Smooth muscle cell (in vitro differentiated cells): Measurements from ENCODE around the gene THSD4. TPM values are rescaled to one million over a fixed set of nuclear protein-coding genes. Genes with fewer than 3 reads are reported as not detected.
A peak's percentile ranks its signal among the peaks of the same experiment; 100 is the strongest.

ENCODE experiments used
- DNase-seq: peaks from one replicate; lab custom pipeline; 2025; ENCODE audit not compliant: unreplicated experiment; lab: John Stamatoyannopoulos, UW
- H2AFZ ChIP-seq: fragments of 200-600 bp; sonication (generic); 2 replicates; pipeline ENCODE4 v1.6.0; 2016; ENCODE audit warnings: antibody characterized with exemption, low read depth, mild to moderate bottlenecking
- H3F3A ChIP-seq: fragments of 200-600 bp; sonication (generic); 2 replicates; pipeline ENCODE4 v1.6.0; 2017; ENCODE audit warnings: antibody characterized with exemption, low read depth
- H3K27ac ChIP-seq: fragments of 200-600 bp; sonication (generic); 2 replicates; pipeline ENCODE4 v1.5.1; 2016; ENCODE audit warnings: low read depth, mild to moderate bottlenecking
- H3K27me3 ChIP-seq: fragments of 200-600 bp; sonication (generic); 2 replicates; pipeline ENCODE4 v1.6.1; 2016; ENCODE audit warnings: low read depth, mild to moderate bottlenecking
- H3K36me3 ChIP-seq: fragments of 200-600 bp; sonication (generic); 2 replicates; pipeline ENCODE4 v1.5.1; 2016; ENCODE audit warnings: low read depth
- H3K4me1 ChIP-seq: fragments of 200-600 bp; sonication (generic); 2 replicates; pipeline ENCODE4 v1.5.1; 2016; ENCODE audit warnings: low read depth
- H3K4me2 ChIP-seq: fragments of 200-600 bp; sonication (generic); 2 replicates; pipeline ENCODE4 v1.6.0; 2016; ENCODE audit warnings: mild to moderate bottlenecking
- H3K4me3 ChIP-seq: fragments of 200-600 bp; sonication (generic); 2 replicates; pipeline ENCODE4 v1.5.1; 2016; ENCODE audit warnings: mild to moderate bottlenecking
- H3K79me2 ChIP-seq: fragments of 200-600 bp; sonication (generic); 2 replicates; pipeline ENCODE4 v1.6.0; 2016; ENCODE audit warnings: low read depth, mild to moderate bottlenecking
- H3K9ac ChIP-seq: fragments of 200-600 bp; sonication (generic); 2 replicates; pipeline ENCODE4 v1.6.0; 2016; ENCODE audit warnings: low read depth
- H3K9me3 ChIP-seq: fragments of 200-600 bp; sonication (generic); replicated peaks from 2 replicates; pipeline ENCODE4 v1.5.1; 2016; ENCODE audit warnings: low read depth
- H4K20me1 ChIP-seq: fragments of 200-600 bp; sonication (generic); 2 replicates; pipeline ENCODE4 v1.6.0; 2016; ENCODE audit warnings: low read depth
- CTCF ChIP-seq: fragments of 200-600 bp; sonication (generic); IDR thresholded peaks from 2 replicates; pipeline ENCODE4 v1.5.1; 2017; ENCODE audit warnings: borderline replicate concordance, mild to moderate bottlenecking, antibody characterized with exemption; ENCODE audit not compliant: insufficient read depth, poor library complexity, severe bottlenecking
- WGBS: methylation state at CpG from one replicate; pipeline ENCODE4 v1.1.7; 2016; ENCODE audit warnings: low lambda C conversion rate; 5-methylcytosine and 5-hydroxymethylcytosine counted together
- polyA plus RNA-seq: library from polyadenylated mRNA; unstranded; fragments of >200 nt; fragmentation: Nextera tagmentation; extraction: Ambion mirVana; gene quantifications from 2 replicates; pipeline ENCODE4 v1.2.1, GENCODE V29; 2016
- total RNA-seq: library from RNA; depleted of rRNA; stranded (reverse); fragments of >200 nt; gene quantifications from 2 replicates; pipeline ENCODE4 v1.2.3, GENCODE V29; 2014

THSD4 gene
- total and polyA plus RNA-seq, 2 experiments from 2014 or later = 2.5 to 4.1 TPM

- H3K4me2 ChIP-seq = no peak overlapping the region
- no peak overlapping the region for H3K27ac ChIP-seq
- no peaks in the 10 kb centered on the region for H3K4me1 ChIP-seq
- H3K27me3 ChIP-seq = no peaks in the 10 kb centered on the region
- H3K79me2 ChIP-seq = no peaks in the 10 kb centered on the region
- H3K36me3 ChIP-seq = no peaks in the 10 kb centered on the region
- TF ChIP-seq CTCF = no peak
- H3K9ac ChIP-seq = no peak overlapping the region
- no peak for DNase-seq
- no peak overlapping the region for H3K4me3 ChIP-seq
- no peak overlapping the region for H2AFZ ChIP-seq
- H3F3A ChIP-seq = no peaks in the 10 kb centered on the region
- H3K9me3 ChIP-seq = no peaks in the 10 kb centered on the region
- 88% methylated on average over 2 of the region's 2 CpGs for WGBS
- no peaks in the 10 kb centered on the region for H4K20me1 ChIP-seq
Measured at GRCh38 chr15:71729319-71729718, 614.0 kb downstream of the THSD4 start.

GRCh38 chr15:71730277-71731144, 615.2 kb downstream of the THSD4 start:
- no peak overlapping the region for H3K4me2 ChIP-seq
- H4K20me1 ChIP-seq = no peaks in the 10 kb centered on the region
- H3K36me3 ChIP-seq = no peaks in the 10 kb centered on the region
- WGBS = 50% methylated on average over 15 of the region's 15 CpGs
- no peaks in the 10 kb centered on the region for H3K27me3 ChIP-seq
- H3F3A ChIP-seq = no peaks in the 10 kb centered on the region
- no peak overlapping the region for H3K4me3 ChIP-seq
- H3K9me3 ChIP-seq = no peaks in the 10 kb centered on the region
- no peak overlapping the region for H3K9ac ChIP-seq
- DNase-seq = no peak
- H2AFZ ChIP-seq = no peak overlapping the region
- H3K79me2 ChIP-seq = no peaks in the 10 kb centered on the region
- no peaks in the 10 kb centered on the region for H3K4me1 ChIP-seq
- H3K27ac ChIP-seq = no peak overlapping the region
- peak; percentile 68 for TF ChIP-seq CTCF

GRCh38 chr15:71732636-71733035, 617.4 kb downstream of the THSD4 start:
- no peak overlapping the region for H3K4me3 ChIP-seq
- H3F3A ChIP-seq = no peaks in the 10 kb centered on the region
- H2AFZ ChIP-seq = no peak overlapping the region
- no peak for TF ChIP-seq CTCF
- H3K9me3 ChIP-seq = no peaks in the 10 kb centered on the region
- H3K27ac ChIP-seq = no peak overlapping the region
- no peak overlapping the region for H3K9ac ChIP-seq
- WGBS = 95% methylated on average over 2 of the region's 2 CpGs
- H3K4me1 ChIP-seq = no peaks in the 10 kb centered on the region
- no peaks in the 10 kb centered on the region for H3K36me3 ChIP-seq
- H3K79me2 ChIP-seq = no peaks in the 10 kb centered on the region
- H4K20me1 ChIP-seq = no peaks in the 10 kb centered on the region
- H3K27me3 ChIP-seq = peaks cover 3% of the 10 kb centered on the region
- no peak overlapping the region for H3K4me2 ChIP-seq
- no peak for DNase-seq

GRCh38 chr15:71733122-71733521, 617.9 kb downstream of the THSD4 start:
- no peaks in the 10 kb centered on the region for H3K4me1 ChIP-seq
- H3F3A ChIP-seq = no peaks in the 10 kb centered on the region
- H3K4me2 ChIP-seq = no peak overlapping the region
- no peak overlapping the region for H3K4me3 ChIP-seq
- H3K27me3 ChIP-seq = peaks cover 3% of the 10 kb centered on the region
- DNase-seq = no peak
- TF ChIP-seq CTCF = no peak
- WGBS = 93% methylated on average over 1 of the region's 1 CpG
- no peak overlapping the region for H3K27ac ChIP-seq
- no peak overlapping the region for H2AFZ ChIP-seq
- H3K36me3 ChIP-seq = no peaks in the 10 kb centered on the region
- H3K9me3 ChIP-seq = no peaks in the 10 kb centered on the region
- H4K20me1 ChIP-seq = no peaks in the 10 kb centered on the region
- H3K79me2 ChIP-seq = no peaks in the 10 kb centered on the region
- no peak overlapping the region for H3K9ac ChIP-seq
